Glutamatergic neuron (in vitro differentiated cells): ENCODE results near the gene CDIPT. TPM values are rescaled to one million over a fixed set of nuclear protein-coding genes. Genes with fewer than 3 reads are reported as not detected.

Source experiments
- DNase-seq: peaks from one replicate; pipeline ENCODE4 v3.0.0; 2022
- H3K27ac Mint-ChIP-seq: one replicate; pipeline ENCODE4 v1.8.0; 2020; ENCODE audit warnings: mild to moderate bottlenecking, mixed read lengths, inconsistent platforms; ENCODE audit not compliant: unreplicated experiment
- H3K27me3 Mint-ChIP-seq: one replicate; pipeline ENCODE4 v1.8.0; 2020; ENCODE audit warnings: mild to moderate bottlenecking, moderate library complexity, mixed read lengths, inconsistent platforms; ENCODE audit not compliant: unreplicated experiment
- H3K36me3 Mint-ChIP-seq: one replicate; pipeline ENCODE4 v1.8.0; 2020; ENCODE audit warnings: mild to moderate bottlenecking, mixed read lengths, inconsistent platforms; ENCODE audit not compliant: unreplicated experiment
- H3K4me1 Mint-ChIP-seq: one replicate; pipeline ENCODE4 v1.8.0; 2020; ENCODE audit warnings: mild to moderate bottlenecking, low read depth, mixed read lengths, inconsistent platforms; ENCODE audit not compliant: unreplicated experiment
- H3K4me3 Mint-ChIP-seq: one replicate; pipeline ENCODE4 v1.8.0; 2020; ENCODE audit warnings: mild to moderate bottlenecking, mixed read lengths, inconsistent platforms; ENCODE audit not compliant: unreplicated experiment
- H3K9me3 Mint-ChIP-seq: one replicate; pipeline ENCODE4 v1.8.0; 2020; ENCODE audit warnings: mild to moderate bottlenecking, moderate library complexity, mixed read lengths, inconsistent platforms; ENCODE audit not compliant: unreplicated experiment
- total RNA-seq: library from RNA; stranded (reverse); fragmentation: NEBNext Ultra II Directional; extraction: Animal tissue kit (Norgen Biotek cat#: 25700); gene quantifications from one replicate; pipeline ENCODE4 v1.2.1, GENCODE V29; 2021; ENCODE audit not compliant: unreplicated experiment
- TF ChIP-seq, protein P1 (sequence below): fragments of 200-600 bp; sonication (generic); IDR thresholded peaks from one replicate; pipeline ENCODE4 v1.5.0; 2021; ENCODE audit not compliant: partially characterized antibody, unreplicated experiment

The CDIPT gene
- total RNA-seq, 1 donor from 2014 or later: 71.0 TPM

DNA sequence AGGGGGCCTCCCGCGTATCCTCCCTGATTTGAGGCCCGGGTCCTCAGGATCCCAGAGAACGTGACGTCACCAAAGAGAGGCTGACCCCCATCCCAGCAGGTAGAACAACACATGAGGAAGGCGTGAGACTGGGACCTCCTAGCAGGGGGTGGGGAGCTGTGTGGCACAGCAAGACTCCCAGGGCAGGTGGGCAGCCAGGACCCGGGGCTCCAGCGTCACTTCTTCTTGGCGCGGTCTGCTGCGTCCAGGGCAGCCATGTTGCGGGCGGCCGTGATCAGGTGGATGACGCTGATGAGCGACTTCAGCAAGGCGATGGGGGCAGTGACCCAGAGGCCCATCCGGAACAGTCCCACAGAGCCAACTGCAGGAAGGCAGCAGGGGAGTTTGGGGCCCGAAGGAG lies 4.1 kb downstream of the CDIPT start:
- Mint-ChIP-seq H3K36me3 (peaks cover 3% of the 10 kb centered on the region), H3K4me1 (peaks cover 3% of the 10 kb centered on the region), H3K9me3 (peaks cover 7% of the 10 kb centered on the region), H3K27ac (no peak overlapping the region), H3K27me3 (peaks cover 6% of the 10 kb centered on the region), H3K4me3 (no peak overlapping the region)
- no peak for DNase-seq
- TF ChIP-seq, protein P1, sequence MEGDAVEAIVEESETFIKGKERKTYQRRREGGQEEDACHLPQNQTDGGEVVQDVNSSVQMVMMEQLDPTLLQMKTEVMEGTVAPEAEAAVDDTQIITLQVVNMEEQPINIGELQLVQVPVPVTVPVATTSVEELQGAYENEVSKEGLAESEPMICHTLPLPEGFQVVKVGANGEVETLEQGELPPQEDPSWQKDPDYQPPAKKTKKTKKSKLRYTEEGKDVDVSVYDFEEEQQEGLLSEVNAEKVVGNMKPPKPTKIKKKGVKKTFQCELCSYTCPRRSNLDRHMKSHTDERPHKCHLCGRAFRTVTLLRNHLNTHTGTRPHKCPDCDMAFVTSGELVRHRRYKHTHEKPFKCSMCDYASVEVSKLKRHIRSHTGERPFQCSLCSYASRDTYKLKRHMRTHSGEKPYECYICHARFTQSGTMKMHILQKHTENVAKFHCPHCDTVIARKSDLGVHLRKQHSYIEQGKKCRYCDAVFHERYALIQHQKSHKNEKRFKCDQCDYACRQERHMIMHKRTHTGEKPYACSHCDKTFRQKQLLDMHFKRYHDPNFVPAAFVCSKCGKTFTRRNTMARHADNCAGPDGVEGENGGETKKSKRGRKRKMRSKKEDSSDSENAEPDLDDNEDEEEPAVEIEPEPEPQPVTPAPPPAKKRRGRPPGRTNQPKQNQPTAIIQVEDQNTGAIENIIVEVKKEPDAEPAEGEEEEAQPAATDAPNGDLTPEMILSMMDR: no peak

DNA sequence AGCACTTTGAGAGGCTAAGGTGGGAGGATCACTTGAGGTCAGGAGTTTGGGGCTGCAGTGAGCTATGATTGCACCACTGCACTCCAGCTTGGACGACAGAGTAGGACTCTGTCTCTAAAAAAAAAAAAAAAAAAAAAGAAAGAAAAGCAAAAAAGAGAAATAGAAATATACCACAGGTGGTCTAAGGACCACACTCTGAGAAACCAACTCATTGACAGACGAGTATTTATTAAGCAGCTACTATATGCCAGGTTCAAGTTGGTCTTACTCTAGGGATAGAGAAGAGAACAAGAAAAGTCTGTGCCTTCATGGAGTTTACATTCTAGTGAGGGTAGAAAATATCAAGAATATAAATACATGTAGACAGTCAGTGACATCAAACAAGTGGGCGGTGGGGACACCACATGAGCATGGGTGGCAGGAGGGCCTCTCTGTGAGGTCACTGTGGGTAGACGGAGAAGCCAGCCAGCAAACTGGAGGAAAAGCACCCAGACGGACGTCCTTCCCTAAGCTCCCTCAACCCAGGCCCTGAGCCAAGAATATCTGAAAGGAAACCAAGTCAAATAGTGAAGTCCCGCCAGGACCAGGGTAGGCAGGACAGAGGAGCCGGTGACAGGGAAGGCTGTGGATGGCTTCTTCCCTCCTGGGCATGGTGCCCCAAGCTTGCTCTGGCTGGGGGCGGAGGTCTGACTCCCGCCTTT lies 4.7 kb downstream of the CDIPT start:
- no peak for DNase-seq
- Mint-ChIP-seq H3K4me3 (no peak overlapping the region), H3K36me3 (peaks cover 3% of the 10 kb centered on the region), H3K27ac (no peak overlapping the region), H3K9me3 (peaks cover 7% of the 10 kb centered on the region), H3K4me1 (peaks cover 3% of the 10 kb centered on the region), H3K27me3 (peaks cover 6% of the 10 kb centered on the region)
- TF ChIP-seq, protein P1: no peak

DNA sequence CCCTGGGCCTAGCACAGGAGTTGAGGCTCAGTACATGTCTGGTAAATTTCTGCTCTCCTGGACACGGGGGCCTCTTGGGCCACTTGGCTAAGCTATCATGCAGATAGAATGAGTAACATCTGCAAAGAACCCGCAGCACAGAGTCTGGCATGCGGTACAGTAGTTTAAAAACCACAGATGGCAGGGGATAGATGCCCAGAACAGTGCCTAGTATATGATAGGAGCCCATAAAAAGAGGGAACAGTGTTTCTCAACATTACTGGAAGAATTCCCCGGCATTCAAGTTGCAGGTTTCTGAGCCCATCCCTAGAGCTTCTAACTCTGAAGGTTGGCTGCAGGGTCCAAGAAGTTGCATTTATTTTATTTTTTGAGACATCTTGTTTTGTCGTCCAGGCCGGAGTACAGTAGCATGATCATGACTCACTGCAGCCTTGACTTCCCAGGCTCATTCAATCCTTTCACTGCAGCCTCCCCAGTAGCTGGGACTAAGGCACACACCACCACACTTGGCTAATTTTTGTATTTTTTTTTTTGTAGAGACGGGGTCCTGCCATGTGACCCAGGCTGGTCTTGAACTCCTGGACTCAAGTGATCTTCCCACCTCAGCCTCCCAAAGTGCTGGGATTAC lies 5.8 kb downstream of the CDIPT start:
- peaks cover 3% of the 10 kb centered on the region for H3K4me1 Mint-ChIP-seq
- no peak overlapping the region for H3K27ac Mint-ChIP-seq
- TF ChIP-seq, protein P1: no peak
- peaks cover 5% of the 10 kb centered on the region for H3K27me3 Mint-ChIP-seq
- peaks cover 3% of the 10 kb centered on the region for H3K36me3 Mint-ChIP-seq
- H3K4me3 Mint-ChIP-seq: no peak overlapping the region
- peaks cover 5% of the 10 kb centered on the region for H3K9me3 Mint-ChIP-seq
- DNase-seq: no peak

DNA sequence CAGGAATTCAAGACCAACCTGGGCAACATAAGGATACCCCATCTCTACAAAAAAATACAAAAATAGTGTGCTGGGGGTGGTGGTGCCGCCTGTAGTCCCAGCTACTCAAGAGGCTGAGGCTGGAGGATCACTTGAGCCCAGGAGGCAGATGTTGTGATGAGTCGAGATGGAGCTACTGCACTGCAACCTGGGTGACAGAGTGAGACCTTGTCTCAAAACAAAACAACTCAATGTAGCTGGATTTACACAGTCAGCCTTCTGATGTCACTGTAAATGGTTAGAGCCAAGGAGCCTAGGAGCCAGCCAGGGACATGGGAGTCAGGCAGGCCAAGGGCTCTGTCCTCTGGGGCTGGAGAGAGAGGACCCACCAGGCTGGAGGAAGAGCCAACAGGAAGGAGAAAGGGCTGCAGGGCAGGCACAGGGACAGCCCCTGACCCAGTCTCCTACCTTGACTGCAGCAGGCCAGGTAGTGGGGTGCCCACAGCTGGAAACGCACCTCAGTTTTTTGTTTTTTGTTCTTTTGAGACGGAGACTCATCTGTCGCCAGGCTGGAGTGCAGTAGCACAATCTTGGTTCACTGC lies 8.4 kb downstream of the CDIPT start:
- Mint-ChIP-seq H3K4me1 (peaks cover 2% of the 10 kb centered on the region), H3K27ac (no peak overlapping the region), H3K36me3 (peaks cover 3% of the 10 kb centered on the region), H3K4me3 (no peak overlapping the region), H3K9me3 (peaks cover 2% of the 10 kb centered on the region), H3K27me3 (peaks cover 3% of the 10 kb centered on the region)
- TF ChIP-seq, protein P1: no peak
- DNase-seq: no peak

DNA sequence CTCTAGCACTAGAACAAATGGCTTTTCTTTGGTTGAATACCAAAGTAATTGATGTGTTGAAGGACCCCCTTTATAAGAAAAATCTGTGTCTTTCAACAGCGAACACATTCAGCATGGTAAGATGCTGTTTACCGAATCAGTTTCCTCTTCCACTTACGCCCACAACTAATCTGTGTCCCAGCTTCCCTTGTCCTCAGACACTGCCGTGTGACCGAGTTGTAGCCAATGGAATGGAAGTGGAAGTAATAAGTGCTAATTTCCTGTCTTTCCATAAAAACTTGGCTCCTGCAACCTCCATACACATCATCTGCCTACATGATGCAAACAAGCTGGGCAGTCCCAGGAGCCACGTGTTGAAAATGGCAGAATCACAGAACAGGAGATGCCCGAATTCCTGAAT lies 10.4 kb downstream of the CDIPT start:
- Mint-ChIP-seq H3K36me3 (no peaks in the 10 kb centered on the region), H3K4me1 (peaks cover 2% of the 10 kb centered on the region), H3K27me3 (peaks cover 3% of the 10 kb centered on the region), H3K27ac (no peak overlapping the region), H3K9me3 (no peaks in the 10 kb centered on the region), H3K4me3 (no peak overlapping the region)
- TF ChIP-seq, protein P1: no peak
- DNase-seq: no peak
